ENCODE data around the gene NAA50.
A peak's percentile ranks its signal among the peaks of the same experiment; 100 is the strongest.

Gene NAA50

DNA sequence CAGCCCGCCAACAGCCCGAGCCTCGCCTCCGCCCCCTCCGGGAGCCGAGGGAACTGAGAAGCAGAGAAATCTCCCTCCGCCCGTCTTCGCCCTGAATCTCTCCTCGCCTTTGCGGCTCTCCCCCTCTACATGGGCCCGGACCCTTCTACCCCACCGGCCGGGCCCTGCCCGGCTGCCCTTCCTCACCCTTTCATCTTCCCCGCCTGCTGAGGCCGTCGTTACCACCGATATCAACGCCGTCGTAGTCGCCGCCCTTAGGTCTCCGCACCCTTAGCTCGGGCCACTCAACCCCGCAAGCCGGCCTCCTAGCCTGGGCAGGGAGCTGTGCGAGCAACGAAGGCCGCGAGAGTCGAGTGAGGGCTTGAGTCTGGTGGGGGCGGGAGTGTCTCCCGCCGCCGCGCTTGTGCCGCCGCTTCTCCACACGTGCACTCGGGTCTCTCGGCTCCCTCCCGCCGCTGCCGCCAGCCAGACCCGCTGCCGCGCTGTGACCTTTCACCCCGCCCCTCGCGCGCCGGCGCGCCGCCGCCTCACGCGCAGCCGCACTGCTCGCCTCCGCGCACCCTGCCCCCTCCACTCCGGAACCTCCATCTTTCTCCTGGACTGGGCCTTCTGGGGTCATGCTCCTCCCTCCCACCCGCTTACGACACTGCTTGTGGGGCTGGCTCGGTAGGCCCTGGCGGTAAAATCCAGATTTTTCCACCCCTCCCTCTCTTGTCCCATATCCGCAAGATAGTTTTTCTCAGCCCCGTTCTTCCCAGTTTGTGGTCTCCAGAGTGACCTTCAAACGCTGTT, at the start of gene NAA50:
Gene NAA50, minus strand, starts transcription at position 494 of the 792 bp plus-strand sequence. Its CDS starts 300 bp downstream, at position 194.
- DNase-seq, result peak; percentile 92

DNA sequence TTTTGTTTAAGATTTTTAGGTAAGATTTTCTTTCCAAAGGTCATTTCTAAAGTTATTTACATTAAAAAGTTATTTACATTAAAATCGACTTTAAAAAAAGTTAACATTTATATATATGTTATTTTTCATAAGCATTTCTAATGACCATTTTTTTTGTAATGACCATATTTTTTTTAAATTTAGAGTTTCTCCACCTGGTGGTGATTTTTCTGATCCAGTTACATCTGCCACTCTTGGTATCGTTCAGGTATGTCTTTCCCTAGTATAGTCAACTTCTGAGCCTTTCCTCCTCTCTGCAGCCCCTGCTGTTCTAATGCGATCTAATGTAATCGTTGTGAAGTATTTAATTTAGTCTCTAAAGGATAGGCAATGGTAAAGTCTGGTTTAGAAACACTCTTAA, 49.6 kb upstream of the NAA50 start:
- no peak for DNase-seq

DNA sequence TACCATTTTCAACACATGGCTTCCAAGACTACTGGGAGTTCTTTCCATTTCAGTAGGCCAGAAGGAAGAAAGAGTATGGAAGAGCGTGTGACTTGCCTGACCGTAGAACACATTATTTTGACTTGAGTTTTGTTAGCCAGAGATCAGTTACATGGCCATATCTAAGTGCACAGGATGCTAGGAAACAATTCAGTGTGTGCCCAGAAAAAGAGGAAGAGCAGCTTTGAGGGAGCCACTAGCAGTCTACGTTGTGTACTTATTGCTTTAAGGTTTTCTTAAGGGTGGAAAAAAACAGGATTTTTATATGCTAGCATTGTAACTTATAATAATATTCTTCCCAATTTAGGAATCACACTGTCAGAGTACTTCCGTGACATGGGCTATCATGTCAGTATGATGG, 48.5 kb upstream of the NAA50 start:
- DNase-seq, result no peak

DNA sequence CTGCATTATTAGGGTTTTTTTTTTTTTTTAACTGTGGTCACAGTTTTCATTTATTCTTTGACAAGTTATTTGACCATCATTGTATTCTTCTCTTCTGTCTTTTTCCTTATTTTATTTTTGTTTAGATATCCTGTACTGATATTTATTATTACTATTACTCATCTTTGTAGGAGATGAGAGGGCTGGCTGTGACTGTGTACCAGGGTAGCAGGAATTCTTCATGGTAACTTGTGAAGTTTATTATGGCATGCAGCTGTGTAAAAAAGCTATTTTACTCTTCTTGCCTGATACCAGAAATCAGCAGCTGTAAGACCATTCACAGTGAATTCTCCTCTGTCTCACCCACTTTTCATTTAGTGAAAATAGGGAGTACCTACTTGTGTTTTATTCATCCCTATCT, 45.3 kb upstream of the NAA50 start:
- DNase-seq, result no peak

DNA sequence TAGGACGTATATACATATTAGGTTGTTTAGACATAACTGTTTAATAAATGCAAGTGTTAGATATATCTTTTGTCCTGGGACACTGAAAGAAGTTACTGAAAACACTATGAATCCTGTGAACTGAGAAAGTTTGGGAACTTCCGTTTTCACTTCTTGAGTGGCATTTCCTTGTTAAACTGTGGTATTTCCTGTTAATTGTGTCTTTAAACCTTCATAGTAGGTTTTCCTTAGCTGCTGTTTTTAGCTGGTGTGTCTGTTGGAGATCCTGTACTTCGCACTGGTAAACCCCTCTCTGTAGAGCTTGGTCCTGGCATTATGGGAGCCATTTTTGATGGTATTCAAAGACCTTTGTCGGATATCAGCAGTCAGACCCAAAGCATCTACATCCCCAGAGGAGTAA, 37.9 kb upstream of the NAA50 start:
- DNase-seq, result no peak

DNA sequence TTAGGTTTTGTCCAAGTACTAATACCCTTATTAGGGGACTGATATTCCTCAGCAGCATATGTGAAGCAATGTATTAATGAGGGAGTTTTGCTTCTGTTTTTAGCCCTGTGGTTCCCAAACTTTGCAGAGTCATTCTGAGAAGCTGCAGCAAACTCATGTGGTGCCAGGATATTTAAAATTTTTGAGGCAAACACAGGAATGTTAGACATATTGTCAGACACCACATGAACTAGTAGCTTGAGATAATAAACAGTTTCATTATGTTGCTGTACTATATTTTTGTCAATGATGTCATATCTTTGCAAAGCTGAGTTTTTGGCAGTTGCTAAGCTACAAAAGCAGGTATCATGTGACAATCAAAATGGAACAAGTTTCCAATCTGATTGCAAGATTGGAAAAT, 37.4 kb upstream of the NAA50 start:
- DNase-seq, result no peak

DNA sequence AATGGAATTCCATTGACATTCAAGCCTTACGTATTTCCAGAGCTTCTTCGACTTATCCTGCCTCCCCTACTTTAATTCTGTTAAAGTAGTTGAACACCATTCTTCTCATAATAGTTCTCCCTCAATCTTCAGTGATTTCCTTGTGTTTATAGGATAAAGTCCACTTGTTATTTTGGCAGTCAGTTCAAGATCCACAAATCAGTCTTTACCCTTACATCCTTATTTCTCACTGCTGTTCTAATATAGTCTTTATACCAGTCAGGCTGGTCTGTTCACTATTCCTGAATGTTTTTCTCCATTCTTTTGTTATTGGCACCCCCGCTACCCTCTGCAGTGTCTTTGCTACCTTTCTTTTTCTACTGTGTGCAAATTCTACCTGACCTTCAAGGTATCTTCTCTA, 30.5 kb upstream of the NAA50 start:
- no peak for DNase-seq

DNA sequence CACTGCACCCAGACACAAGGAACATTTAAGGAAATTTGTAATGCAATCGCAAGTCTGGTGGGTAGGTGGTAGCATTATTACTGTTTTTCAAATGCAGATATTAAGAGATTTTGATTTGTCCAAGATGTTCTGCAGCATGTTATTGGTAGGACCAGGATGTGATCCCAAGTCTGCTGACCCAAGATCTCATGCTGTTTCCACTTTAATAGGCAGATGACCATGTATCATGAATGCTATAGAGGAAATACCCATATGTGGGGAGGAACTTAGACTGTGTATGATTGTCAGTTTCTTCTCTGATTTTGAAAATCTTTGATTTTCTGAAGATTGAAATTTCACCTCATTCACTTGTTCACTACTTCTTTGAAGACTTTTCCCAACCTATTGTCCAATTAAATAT, 29.5 kb upstream of the NAA50 start:
- no peak for DNase-seq

DNA sequence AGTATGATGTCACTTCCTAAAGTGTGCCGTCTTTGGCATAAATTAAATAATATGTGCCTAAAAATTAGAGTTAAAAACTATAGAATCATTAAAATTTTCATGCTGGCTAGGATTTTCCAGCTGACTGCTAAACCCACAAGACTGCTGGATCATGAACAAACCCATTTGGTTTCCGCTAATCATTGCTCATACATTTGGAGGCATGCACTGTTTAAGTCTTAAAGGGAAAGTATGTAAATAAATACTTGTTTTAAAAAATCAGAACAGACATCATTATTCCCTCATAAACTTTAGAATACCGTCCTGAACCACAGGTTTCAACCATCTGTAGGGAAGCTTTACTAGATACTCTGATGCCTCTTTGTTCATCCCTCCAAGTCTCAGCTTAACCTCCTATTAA, 27.3 kb upstream of the NAA50 start:
- DNase-seq, result no peak

DNA sequence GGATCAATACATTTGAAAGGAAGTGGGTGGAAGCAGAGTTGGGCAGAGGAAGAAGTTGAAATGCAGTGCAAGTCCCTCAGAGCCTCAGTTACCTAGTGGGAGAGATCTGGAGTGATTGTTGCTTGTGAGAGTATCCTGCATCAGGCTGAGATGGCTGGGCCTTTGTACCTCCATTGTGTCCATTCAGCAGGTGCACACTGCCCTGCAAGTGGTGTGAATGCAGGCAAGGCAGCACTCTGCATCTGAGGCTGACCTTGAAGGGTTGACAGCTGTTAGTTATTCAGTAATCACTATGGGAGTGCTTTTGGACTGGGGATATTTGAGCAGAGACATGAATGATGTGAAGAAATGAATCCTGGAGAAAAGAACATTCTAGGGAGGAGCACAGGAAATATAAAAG, 25.9 kb upstream of the NAA50 start:
- no peak for DNase-seq

DNA sequence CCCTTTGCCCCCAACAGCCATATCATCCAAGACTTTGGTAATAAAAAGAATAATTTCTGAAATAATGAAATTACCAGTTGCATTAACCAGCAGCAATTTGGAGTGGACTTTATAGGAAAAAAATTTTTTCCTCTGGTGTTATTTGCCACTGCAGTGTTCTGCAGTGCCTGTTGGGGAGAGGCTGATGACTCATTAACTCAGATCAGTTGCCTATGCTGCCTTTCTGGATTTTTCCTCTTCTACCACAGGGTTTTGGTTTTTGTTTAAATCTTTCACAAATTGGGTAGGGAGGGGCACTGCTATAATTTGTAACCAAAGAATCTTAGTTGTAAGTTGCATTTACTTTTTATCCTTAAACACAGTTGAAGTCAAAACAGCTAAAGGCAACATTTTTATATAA, 23.5 kb upstream of the NAA50 start:
- DNase-seq, result no peak

DNA sequence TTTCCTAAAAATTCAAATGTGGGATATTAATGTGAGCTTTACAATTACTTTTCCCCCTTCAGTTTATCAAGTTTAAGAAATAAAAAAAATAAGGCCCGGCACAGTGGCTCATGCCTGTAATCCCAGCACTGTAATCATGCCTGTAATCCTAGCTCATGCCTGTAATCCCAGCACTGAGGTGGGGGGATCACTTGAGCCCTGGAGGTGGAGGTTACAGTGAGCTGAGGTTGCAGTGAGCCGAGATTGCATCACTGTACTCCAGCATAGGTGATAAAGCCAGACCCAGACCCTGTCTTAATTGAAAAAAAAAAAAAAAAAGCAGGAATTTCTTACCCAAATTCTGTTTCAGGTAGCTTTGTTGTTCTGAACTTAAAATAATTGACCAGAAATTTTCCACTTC, 18.6 kb upstream of the NAA50 start:
- no peak for DNase-seq

DNA sequence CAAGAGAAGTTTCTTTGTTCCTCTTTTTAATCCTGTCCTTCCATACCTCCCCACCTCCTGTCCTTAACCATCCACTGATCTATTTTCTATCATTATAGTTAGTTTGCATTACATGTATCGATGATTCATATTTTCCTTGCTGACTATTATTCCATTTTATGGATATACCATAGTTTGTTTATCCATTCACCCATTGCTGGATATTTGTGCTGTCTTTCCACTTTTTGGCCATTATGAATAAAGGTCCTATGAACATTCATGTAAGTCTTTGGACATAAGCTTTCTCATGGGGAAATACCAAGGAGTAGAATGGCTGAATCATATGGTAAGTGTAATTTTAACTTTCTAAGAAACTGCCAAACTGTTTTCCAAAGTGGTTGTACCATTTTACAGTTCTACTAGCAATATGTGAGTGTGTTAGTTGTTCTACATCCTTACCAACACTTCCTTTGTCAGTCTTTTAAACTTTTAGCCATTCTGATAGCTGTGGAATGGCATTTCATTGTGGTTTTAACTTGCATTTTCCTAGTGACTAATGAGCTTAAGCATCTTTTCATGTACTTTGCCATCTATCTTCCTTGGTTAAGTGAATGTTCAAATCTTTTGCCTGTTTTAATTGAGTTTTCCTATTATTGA, 12.5 kb upstream of the NAA50 start:
- DNase-seq, result no peak

DNA sequence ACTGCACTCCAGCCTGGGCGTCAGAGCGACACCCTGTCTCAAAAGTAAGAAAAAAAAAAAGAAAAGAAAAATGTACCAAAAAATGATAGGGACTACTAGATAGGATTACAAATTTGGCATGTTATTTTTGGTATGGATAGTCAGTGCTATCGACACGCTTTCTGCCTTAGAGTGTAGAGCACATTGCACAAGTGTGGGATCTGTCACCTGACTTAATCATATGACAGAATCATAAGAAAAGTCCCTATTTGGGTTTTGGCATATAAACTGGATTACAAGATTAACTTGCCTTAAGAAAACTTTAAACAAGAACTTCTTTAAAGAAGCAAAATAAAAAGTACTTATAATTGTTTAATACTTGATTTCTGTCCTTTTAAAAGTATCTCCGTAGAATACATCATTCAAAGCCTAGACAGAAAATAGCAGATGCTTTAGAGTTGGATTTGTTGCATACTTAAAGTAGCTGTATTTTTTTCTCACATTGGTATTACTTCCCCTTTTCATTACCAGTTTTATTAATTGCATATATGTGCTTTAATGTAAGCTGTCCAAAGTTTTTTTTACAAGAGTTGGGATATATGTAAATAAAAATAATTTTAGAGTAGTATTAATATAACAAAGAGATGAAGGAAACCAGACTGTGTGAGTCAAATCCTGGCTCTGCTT, 8.6 kb upstream of the NAA50 start:
- DNase-seq, result no peak

DNA sequence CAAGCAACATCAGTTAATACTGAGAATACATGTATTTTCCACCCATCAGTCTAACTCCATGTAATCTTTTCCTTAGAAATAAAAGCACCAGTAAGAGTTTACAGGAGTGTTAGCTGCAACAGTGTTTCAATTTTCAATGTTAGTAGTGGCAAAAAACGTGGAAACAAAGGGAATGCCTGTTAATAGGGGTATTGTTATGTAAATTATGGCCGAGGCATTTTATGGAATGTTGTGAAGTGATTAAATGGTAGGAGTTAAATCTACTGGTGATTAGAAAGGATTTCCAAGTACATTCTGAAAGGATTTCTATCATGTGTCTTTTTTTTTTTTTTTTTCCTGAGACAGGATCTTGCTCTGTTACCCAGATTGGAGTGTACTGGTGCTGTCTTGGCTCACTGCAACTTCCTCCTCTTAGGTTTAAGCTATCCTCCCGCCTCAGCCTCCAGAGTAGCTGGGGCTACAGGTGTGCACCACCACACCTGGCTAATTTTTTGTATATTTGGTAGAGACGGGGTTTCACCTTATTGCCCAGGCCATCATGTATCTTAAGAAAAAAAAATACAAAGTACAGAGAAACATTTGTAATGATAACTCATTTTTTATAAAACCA, 7.4 kb upstream of the NAA50 start:
- no peak for DNase-seq

DNA sequence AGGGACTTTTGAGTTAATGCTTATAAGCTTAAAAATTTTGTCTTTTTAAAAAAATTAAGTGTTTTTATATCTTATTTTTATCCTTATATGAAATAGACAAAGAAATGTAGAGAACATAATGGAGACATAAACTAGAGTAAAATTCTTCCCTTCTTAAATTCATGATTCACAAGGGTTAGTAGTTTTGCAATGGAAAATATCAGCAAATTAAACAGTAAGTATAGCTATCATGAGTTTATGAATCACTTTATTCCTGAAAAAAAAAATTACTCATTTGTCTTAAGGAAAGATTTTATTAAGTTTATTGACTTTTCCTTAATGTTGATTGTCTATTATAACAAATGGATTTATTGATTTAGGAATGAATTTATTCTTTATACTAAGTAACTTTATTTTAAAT, 5.1 kb upstream of the NAA50 start:
- no peak for DNase-seq

DNA sequence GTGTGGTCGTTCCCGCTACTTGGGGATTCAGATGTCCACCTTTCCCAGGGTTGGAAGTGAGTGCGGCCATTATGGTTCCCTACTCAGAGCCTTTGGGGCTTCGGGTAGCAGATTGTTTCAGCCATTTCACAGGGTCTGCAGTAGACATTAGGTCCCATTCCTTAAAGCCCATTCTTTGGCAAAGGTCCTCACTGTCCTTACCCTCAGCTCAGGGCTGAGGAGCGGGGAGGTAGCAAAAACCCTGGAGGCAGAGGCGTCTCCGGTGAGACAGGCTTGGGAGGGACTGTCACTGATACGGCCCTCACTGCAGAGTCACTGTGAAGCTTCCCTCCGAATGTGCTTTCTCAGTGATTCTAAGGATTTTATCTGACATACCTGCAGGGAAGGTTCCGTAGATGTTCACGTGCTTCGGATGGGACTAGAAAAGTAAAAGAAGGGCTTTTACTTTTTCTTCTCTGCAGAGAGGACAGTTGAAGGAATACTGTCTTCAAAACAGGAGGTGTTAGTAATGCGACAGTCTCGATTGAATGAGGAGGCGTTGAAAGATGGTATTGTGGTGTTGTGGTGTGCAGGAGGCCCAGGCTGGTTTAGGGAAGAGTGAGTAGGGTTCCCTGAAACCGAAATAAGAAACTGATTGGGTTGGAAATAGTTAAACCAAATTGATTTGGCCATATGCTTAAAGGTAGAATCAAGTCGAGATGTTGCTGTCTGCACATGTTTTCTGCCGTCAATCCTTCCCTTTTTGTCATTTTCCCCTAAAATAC, 1.4 kb upstream of the NAA50 start:
- DNase-seq, result peak; percentile 10

DNA sequence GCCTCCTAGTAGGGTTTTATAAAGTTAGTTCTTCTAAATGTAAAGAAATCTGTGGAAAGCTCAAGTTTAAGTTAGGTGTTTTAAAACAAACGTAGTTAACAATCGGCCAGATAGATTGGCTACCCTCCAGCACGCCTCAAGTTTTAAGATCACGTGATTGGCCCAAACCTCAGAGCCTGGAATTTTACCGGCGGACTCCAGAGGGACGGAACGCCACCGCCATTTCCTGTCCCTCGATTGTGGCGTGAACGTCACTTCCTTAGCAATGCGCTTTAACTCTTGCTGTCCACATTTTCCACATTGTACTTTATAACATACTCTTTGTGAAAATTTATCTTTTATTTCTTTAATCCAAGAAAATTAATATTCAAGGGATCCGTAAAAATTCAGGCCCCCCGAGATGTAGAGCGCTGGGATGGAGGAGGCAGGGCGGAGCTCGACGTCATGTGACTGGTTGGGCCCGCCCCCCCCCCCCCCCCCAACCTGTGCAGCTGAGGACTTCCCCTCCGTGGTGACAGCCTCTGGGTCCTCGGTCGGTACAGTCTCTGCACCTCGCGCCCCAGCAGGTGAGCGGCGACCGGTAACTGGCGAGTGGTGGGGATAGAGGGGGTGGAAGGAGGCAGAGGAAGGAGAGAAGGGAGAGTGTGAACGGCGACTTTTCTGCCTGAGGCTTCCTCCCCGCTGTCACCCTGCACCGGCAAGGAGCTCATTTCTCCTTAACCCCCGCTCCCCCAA, 666 bp upstream of the NAA50 start, which contains the start of gene ATP6V1A:
Gene ATP6V1A, plus strand, starts transcription at position 488 of the 735 bp plus-strand sequence. CDS start 31,719 bp downstream, outside the sequence.
- DNase-seq, result peak; percentile 69

DNA sequence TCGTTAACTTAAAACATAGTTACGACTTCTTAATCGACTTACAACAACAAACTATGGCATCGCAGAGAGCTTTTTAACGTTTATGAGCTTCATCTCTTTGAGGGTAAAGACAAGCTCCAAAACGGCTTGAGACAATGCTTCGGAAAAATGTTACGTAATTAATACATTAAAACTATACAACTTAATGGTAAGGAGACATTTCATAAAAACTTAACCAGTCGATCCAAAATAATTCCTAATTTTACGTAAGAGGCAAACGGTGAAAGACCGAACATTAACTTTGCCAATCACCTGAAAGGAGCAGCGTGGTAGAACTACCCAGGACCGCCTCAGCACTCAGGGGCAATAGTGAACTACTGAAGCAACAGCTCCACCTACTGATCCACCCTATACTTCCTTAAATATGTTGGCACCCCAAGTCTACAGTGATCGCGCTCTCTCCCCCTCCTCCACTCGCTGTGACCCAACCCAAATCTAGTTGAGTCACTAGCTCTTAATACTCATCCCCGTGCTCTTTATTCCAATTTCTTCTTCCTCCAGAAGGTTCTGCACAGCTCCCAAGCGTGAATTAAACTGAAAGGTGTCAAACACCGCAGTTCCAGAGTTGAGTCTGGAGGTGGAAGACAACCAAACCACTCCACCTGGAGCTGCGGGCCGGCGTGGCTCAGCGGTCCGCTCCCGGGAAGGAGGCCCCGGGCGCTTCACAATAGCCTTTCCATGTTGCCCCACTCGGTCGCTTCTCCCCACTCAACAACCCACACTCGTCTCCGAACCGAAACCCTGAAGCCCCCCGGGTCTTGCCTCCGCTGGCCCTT, 901 bp downstream of the NAA50 start:
- DNase-seq, result peak; percentile 69

DNA sequence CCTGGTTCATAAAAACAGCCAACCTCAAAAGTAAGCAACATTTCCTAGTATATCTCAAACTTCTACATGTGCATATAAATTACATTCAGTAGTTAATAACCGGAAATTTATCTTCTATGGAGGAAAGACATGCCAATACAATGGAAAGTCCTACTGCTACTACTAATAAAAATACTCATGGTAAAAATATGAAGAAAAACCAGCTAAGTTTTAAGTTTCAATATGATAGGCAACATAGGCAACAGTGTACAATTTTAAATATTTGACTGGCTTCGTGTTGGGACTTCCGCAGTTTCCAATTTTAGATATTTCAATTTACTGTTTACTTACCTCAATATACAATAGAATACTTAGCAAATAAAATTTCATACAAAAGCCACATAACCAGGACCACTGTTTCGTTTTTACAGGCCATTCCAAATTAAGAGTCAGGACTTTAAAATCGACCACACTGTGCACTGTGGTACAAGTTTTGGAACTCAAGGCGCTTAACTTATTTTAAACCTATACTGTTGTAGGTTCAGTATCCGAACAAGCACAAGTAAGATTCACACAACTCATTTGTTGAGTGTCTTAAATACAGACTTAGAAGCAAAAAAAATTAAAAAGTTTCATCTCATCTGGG, 2.9 kb downstream of the NAA50 start:
- DNase-seq, result no peak

DNA sequence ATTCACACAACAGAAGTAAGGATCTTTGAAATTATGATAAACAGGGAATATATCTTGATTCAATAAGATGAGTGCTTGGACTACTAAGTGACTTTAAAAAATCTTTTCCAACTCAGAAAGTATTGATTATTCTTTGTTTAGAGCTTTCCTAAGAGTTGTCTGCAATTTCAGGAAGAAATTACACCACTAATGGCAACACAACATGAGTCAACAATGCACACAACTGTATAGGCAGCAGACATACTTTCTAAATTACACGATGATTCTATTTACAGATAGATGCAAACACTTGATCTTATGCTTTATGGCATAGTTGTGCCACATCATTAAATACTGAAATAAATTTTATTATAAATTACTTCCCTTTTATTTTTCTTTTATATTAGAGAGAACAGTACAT, 4.4 kb downstream of the NAA50 start:
- no peak for DNase-seq

Data from activated T-cell treated with anti-CD3 and anti-CD28 coated beads for 4 hours (primary cell).